ENCODE results near the gene KCNK17.

The KCNK17 gene

GRCh38 chr6:39268171-39268570, 46.0 kb downstream of the KCNK17 start:
- TF ChIP-seq CTCF (IDR thresholded peaks at IDR 0.05) = no peak

GRCh38 chr6:39266782-39267355, 47.4 kb downstream of the KCNK17 start:
- H3K4me1 Mint-ChIP-seq = peaks cover 4% of the 10 kb centered on the region
- peaks cover 3% of the 10 kb centered on the region for H3K9me3 Mint-ChIP-seq
- H3K36me3 Mint-ChIP-seq (ENCODE audit: low read depth) = no peaks in the 10 kb centered on the region
- no peak overlapping the region for H3K27ac Mint-ChIP-seq
- H3K4me3 Mint-ChIP-seq = no peak overlapping the region
- no peak for TF ChIP-seq CTCF (IDR thresholded peaks at IDR 0.05)
- no peak for DNase-seq
- H3K27me3 Mint-ChIP-seq (ENCODE audit: low read depth, poor library complexity) = peaks cover 4% of the 10 kb centered on the region

More at GRCh38 chr6:39268171-39268570, 46.0 kb downstream of the KCNK17 start:
- H3K27ac Mint-ChIP-seq = no peak overlapping the region
- H3K4me1 Mint-ChIP-seq = peaks cover 8% of the 10 kb centered on the region
- no peak for DNase-seq
- H3K9me3 Mint-ChIP-seq = peaks cover 3% of the 10 kb centered on the region
- peaks cover 4% of the 10 kb centered on the region for H3K27me3 Mint-ChIP-seq (ENCODE audit: low read depth, poor library complexity)
- no peak overlapping the region for H3K4me3 Mint-ChIP-seq
- H3K36me3 Mint-ChIP-seq (ENCODE audit: low read depth) = no peaks in the 10 kb centered on the region

- H3K9me3 Mint-ChIP-seq = peaks cover 3% of the 10 kb centered on the region
- H3K27ac Mint-ChIP-seq = no peak overlapping the region
- H3K4me1 Mint-ChIP-seq = peaks cover 4% of the 10 kb centered on the region
- no peak overlapping the region for H3K4me3 Mint-ChIP-seq
- no peaks in the 10 kb centered on the region for H3K36me3 Mint-ChIP-seq (ENCODE audit: low read depth)
- TF ChIP-seq CTCF (IDR thresholded peaks at IDR 0.05) = no peak
- DNase-seq = no peak
- H3K27me3 Mint-ChIP-seq (ENCODE audit: low read depth, poor library complexity) = peaks cover 5% of the 10 kb centered on the region
Measured at GRCh38 chr6:39266375-39266774, 47.8 kb downstream of the KCNK17 start.

GRCh38 chr6:39263303-39264037, 50.7 kb downstream of the KCNK17 start:
- peaks cover 3% of the 10 kb centered on the region for H3K9me3 Mint-ChIP-seq
- peaks cover 25% of the 10 kb centered on the region for H3K27me3 Mint-ChIP-seq (ENCODE audit: low read depth, poor library complexity)
- DNase-seq = no peak
- no peak overlapping the region for H3K27ac Mint-ChIP-seq
- H3K4me3 Mint-ChIP-seq = no peak overlapping the region
- no peaks in the 10 kb centered on the region for H3K36me3 Mint-ChIP-seq (ENCODE audit: low read depth)
- no peak for TF ChIP-seq CTCF (IDR thresholded peaks at IDR 0.05)
- peaks cover 4% of the 10 kb centered on the region for H3K4me1 Mint-ChIP-seq

- Mint-ChIP-seq H3K27ac (no peak overlapping the region), H3K27me3 (ENCODE audit: low read depth, poor library complexity) (peaks cover 29% of the 10 kb centered on the region), H3K4me3 (no peak overlapping the region), H3K4me1 (peaks cover 7% of the 10 kb centered on the region), H3K36me3 (ENCODE audit: low read depth) (no peaks in the 10 kb centered on the region), H3K9me3 (peaks cover 3% of the 10 kb centered on the region)
- DNase-seq = no peak
- TF ChIP-seq CTCF (IDR thresholded peaks at IDR 0.05) = no peak
Measured at GRCh38 chr6:39261751-39262150, 52.5 kb downstream of the KCNK17 start.

- Mint-ChIP-seq H3K27ac (no peak overlapping the region), H3K4me3 (no peak overlapping the region), H3K36me3 (ENCODE audit: low read depth) (no peaks in the 10 kb centered on the region), H3K4me1 (peaks cover 13% of the 10 kb centered on the region), H3K9me3 (peaks cover 6% of the 10 kb centered on the region), H3K27me3 (ENCODE audit: low read depth, poor library complexity) (peaks cover 29% of the 10 kb centered on the region)
- no peak for DNase-seq
- no peak for TF ChIP-seq CTCF (IDR thresholded peaks at IDR 0.05)
Measured at GRCh38 chr6:39260953-39261352, 53.3 kb downstream of the KCNK17 start.
